Activated CD4-positive, CD25-positive, alpha-beta regulatory T cell treated with anti-CD3 and anti-CD28 coated beads, Interleukin-2, amount 50 U/mL, for 16 hours (primary cell): Measurements from ENCODE around the gene SLCO1B3.

Experiments used
- DNase-seq: peaks from one replicate; pipeline ENCODE4 v3.0.0-alpha.2; 2020; ENCODE audit warnings: low read depth, low spot score

The SLCO1B3 gene

GRCh38 chr12:20883288-20883687, 72.8 kb downstream of the SLCO1B3 start:
- no peak for DNase-seq

- no peak for DNase-seq
These were observed 74.6 kb downstream of the SLCO1B3 start for GRCh38 chr12:20885116-20885515.

DNA sequence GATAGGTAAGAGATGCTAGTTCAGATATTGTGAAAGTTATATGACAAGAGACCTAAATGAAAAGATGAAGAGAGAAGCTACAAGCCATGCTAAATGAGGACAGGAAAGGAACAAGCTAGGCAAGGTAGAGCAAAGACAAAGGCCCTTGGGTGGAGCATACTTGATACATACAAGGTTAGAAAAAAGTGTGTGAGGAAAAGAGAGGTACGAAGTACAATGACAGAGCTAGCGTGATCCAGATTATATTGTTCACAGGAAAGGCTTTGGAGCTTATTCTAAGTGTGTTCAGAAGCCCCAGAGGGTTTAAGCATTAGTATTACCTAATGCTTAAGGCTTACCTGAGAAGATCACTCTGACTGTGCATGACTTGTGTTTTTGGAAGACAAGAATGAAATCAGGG, 75.0 kb downstream of the SLCO1B3 start:
- DNase-seq, result no peak

DNA sequence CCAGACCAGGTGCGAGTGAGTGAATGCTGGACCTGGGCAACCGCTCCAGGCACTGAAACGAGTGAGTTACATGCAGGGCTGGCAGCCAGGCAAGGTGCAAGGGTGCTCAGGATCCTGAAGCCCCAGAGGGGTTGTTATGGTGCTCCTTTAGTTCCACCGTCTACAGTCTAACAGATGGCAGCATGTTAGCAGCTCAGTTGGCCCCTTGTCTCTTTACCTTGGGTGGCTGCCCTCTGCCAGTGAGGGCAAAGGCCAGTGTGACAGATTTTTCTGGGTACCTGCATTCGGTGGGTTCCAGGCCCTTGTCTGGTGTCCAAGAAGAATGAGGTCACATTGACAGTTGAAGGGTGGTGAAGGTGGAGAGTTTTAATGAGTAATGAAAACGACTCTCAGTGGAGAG, 106.8 kb downstream of the SLCO1B3 start:
- DNase-seq, result no peak

DNA sequence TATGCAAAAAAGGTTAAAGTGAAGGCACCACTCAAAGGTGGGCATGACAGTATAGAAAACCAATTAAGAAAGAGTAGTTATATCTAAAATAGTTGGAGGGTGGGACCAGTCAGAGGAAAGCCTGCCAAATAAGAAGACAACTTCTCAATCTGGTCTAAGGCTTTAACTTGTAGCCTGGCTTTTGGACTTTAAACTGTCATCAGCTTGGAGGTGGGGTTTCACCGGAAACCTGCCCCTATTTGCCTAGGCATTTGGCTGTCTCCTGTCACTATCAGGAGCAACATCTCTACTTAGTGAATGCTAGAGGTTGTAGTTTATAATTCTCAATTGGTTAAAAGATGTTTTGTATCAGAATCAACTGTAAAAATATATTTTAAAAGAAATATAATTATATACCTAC, 107.3 kb downstream of the SLCO1B3 start:
- no peak for DNase-seq

DNA sequence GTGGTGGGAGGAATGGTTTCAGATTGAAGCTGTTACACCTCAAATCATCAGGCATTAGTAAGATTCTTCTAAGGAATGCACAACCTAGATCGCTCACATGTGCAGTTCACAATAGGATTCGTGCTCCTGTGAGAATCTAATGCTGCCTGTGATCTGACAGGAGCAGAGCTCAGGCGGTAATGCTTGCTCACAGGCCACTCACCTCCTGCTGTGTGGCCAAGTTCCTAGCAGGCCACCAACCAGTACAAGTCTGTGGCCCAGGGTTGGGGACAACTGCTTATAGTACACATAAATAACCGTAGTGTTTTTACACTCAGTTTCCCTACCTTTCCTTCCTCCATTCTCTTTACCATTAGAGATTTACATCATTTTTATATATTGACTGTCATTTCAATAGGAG, 121.4 kb downstream of the SLCO1B3 start:
- no peak for DNase-seq

DNA sequence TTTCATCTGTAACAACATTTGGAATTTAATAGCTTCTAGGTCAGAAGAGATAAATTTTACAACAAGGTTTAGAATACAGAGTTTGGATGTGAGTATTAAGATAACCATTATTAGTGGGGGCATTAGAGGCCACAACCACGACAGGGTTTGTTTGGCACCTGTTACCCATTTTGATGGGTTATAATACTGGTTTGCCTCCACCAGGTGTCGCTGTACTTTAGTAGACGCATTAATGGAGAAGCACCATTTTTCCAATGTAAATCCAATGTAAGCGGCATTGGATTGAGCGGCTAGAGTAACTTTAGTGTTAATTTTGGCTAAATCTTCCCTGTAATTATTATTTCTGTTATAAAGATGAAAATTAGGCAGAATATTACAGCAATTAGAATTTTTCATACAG, 136.2 kb downstream of the SLCO1B3 start:
- DNase-seq, result no peak

GRCh38 chr12:20950248-20950647, 139.7 kb downstream of the SLCO1B3 start:
- DNase-seq, result no peak

DNA sequence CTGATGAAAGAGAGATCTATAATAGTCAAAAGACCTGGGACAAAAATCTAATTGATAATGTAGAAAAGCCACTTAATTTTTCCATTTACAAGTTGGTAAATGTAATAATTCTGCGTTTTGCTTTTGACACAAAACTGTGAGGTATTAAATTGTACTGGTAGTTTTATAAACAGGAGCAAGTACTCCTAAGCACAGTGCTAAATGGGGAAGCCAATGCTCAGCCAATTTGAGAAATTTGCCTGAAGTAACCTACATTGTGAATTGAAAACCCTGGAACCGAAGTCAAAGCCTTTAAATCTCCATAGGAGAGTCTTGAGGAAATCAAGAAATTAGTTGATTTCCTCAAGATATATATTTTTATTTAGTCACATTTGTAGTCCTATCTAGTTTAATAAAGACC, 152.8 kb downstream of the SLCO1B3 start:
- no peak for DNase-seq

DNA sequence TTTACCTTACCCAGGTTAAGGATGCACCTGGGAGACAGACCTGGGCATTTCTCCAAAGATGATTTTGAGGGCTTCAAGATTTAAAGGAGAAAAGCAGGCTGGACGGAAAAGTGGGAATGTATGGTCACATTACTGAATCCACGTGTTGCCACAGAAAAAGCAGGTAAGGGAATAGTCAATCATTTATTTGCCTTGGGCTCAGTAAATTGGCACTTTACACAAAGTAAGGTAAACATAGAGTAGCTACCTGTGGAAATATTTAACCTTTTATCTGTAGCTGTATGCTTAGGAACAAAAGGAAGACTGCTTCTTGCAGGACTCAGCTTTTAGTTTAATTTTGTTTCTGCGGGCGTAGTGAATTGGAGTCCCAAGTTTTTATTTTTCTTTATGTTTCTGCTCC, 153.3 kb downstream of the SLCO1B3 start:
- no peak for DNase-seq
